ENCODE results near the gene GNAQ. TPM values are rescaled to one million over a fixed set of nuclear protein-coding genes. Genes with fewer than 3 reads are reported as not detected.

GNAQ gene
- total RNA-seq, 1 experiment from 2014 or later = 55.5 TPM

GRCh38 chr9:77847059-77847499 is 184.5 kb downstream of the GNAQ start (continued):
- no peak for TF ChIP-seq E2F4 (CRISPR knock-in tag; IDR thresholded peaks at IDR 0.05; ENCODE audit: borderline replicate concordance, low read depth)

GRCh38 chr9:77844415-77844814 is 187.2 kb downstream of the GNAQ start:
- no peaks in the 10 kb centered on the region for H3K36me3 Mint-ChIP-seq
- DNase-seq (ENCODE audit: low spot score) (no peak), ATAC-seq (no peak)
- H3K4me1 Mint-ChIP-seq = peaks cover 24% of the 10 kb centered on the region
- no peaks in the 10 kb centered on the region for H3K9me3 Mint-ChIP-seq
- no peaks in the 10 kb centered on the region for H3K27me3 Mint-ChIP-seq (ENCODE audit: low read depth)
- H3K4me3 Mint-ChIP-seq = no peak overlapping the region
- CTCF ChIA-PET = no interaction called here
- TF ChIP-seq AR (CRISPR knock-in tag; IDR thresholded peaks at IDR 0.05) = no peak
- no peak for TF ChIP-seq PRDM15 (CRISPR knock-in tag; IDR thresholded peaks at IDR 0.05)
- no peak for TF ChIP-seq SP1 (CRISPR knock-in tag; conservative IDR thresholded peaks at IDR 0.05)
- TF ChIP-seq ZNF263 (CRISPR knock-in tag; IDR thresholded peaks at IDR 0.05; ENCODE audit: low read depth) = no peak
- TF ChIP-seq ZBTB21 (CRISPR knock-in tag; IDR thresholded peaks at IDR 0.05; ENCODE audit: borderline replicate concordance) = no peak
- TF ChIP-seq ZNF219 (CRISPR knock-in tag; IDR thresholded peaks at IDR 0.05; ENCODE audit: borderline replicate concordance) = no peak
- no peak for TF ChIP-seq TP53 (CRISPR knock-in tag; IDR thresholded peaks at IDR 0.05)
- TF ChIP-seq NFYB (CRISPR knock-in tag; conservative IDR thresholded peaks at IDR 0.05; ENCODE audit: low read depth) = no peak
- no peak for TF ChIP-seq ZNF232 (CRISPR knock-in tag; IDR thresholded peaks at IDR 0.05)
- TF ChIP-seq CREM (CRISPR knock-in tag; IDR thresholded peaks at IDR 0.05) = no peak
- TF ChIP-seq ZNF425 (CRISPR knock-in tag; conservative IDR thresholded peaks at IDR 0.05) = no peak
- TF ChIP-seq KAT7 (CRISPR knock-in tag; IDR thresholded peaks at IDR 0.05; ENCODE audit: borderline replicate concordance) = no peak
- TF ChIP-seq CTCF (IDR thresholded peaks at IDR 0.05) = no peak
- no peak for TF ChIP-seq ZNF138 (CRISPR knock-in tag; conservative IDR thresholded peaks at IDR 0.05)
- TF ChIP-seq SOX15 (CRISPR knock-in tag; IDR thresholded peaks at IDR 0.05) = no peak
- no peak for TF ChIP-seq FOXP4 (CRISPR knock-in tag; IDR thresholded peaks at IDR 0.05)
- no peak overlapping the region for H3K27ac Mint-ChIP-seq
- POLR2A ChIA-PET = no interaction called here

All from WTC11 (cell line).